GM21723 (cell line): Measurements from ENCODE around the gene SMIM8.
A peak's percentile ranks its signal among the peaks of the same experiment; 100 is the strongest.
"Not testable (repeated sequence)": the region's sequence is repeated elsewhere in the genome, so short reads cannot be mapped to it uniquely, and the experiment has no call there.

Experiments
- ATAC-seq: cut with Tn5 transposase; IDR thresholded peaks from one replicate; pipeline ENCODE4 v1.9.1; 2021; ENCODE audit warnings: mild to moderate bottlenecking, moderate library complexity; ENCODE audit not compliant: unreplicated experiment

The SMIM8 gene, protein sequence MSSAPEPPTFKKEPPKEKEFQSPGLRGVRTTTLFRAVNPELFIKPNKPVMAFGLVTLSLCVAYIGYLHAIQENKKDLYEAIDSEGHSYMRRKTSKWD

GRCh38 chr6:87322304-87323212 lies at the start of gene SMIM8:
Gene SMIM8, plus strand, starts transcription at chr6:87322588. Its CDS starts 14,444 bp downstream, at chr6:87337032.
- peak; percentile 99 for ATAC-seq

DNA sequence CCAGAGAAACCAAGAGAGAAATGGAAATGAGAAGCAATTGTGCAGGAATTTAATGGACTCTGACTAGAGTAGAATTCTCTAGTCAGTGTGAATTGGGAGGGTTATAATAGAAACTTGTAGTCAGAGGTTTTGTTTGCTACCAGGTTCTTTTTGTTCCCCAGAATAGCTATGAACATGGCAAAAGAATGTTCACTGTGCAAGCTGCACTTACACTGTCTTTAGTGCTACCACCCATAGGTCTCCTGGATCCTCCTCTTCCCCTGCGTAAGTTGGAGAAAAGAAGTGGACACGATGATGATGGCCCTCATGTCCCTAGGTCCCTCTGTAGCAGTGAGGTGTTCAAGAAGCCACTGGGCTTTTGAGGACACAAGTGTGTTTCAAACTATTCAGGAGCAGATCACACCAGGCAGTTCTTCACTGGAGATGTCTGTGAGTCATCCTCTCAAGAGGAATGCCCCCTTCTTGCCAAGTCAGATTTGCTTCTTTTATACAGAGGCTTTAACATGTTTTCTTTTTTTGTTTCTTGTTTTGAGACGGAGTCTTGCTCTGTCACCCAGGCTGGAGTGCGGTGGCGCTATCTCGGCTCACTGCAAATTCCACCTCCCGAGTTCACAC lies 47.6 kb upstream of the SMIM8 start:
- ATAC-seq, result no peak

- ATAC-seq, result no peak
Observed at GRCh38 chr6:87276624-87277023, 45.8 kb upstream of the SMIM8 start.

DNA sequence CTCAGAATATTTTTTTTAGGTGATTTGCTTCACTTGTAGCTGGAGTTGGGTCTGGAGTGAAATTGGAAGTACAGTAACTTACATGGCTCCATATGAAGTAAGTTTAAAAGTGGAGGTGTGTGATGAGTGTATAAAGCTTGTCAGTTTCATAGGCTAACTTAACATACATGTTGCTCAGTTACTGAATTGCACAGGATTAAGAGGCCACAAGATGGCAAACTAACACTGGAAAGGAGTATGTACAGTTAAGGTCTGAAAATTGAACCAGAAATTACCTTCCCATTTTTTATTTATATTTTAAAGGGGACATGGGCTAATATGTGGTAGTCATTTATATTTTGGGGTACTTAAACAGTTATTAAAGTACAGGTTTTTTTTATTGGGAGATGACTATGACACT lies 45.3 kb upstream of the SMIM8 start:
- no peak for ATAC-seq

- no peak for ATAC-seq
Observed at GRCh38 chr6:87279196-87279595, 43.2 kb upstream of the SMIM8 start.

GRCh38 chr6:87281426-87281825 lies 41.0 kb upstream of the SMIM8 start:
- ATAC-seq, result no peak

GRCh38 chr6:87282743-87283142 lies 39.6 kb upstream of the SMIM8 start:
- no peak for ATAC-seq

- no peak for ATAC-seq
Observed at GRCh38 chr6:87283461-87283860, 38.9 kb upstream of the SMIM8 start.

- no peak for ATAC-seq
Observed at GRCh38 chr6:87287251-87287650, 35.1 kb upstream of the SMIM8 start.

GRCh38 chr6:87289571-87289970 lies 32.8 kb upstream of the SMIM8 start:
- no peak for ATAC-seq

GRCh38 chr6:87291883-87292282 lies 30.5 kb upstream of the SMIM8 start:
- no peak for ATAC-seq

GRCh38 chr6:87293526-87293925 lies 28.9 kb upstream of the SMIM8 start:
- ATAC-seq, result no peak

- no peak for ATAC-seq
Observed at GRCh38 chr6:87297119-87297518, 25.3 kb upstream of the SMIM8 start.

DNA sequence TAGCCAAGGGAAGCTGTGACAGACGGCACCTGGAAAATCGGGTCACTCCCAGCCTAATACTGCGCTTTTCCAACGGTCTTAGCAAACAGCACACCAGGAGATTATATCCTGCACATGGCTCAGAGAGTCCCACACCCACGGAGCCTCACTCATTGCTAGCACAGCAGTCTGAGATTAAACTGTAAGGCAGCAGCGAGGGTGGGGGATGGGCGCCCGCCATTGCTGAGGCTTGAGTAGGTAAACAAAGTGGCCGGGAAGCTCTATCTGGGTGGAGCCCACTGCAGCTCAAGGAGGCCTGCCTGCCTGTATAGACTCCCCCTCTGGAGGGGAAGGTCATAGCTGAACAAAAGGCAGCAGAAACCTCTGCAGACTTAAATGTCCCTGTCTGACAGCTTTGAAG lies 21.1 kb upstream of the SMIM8 start:
- ATAC-seq, result not testable (repeated sequence)

DNA sequence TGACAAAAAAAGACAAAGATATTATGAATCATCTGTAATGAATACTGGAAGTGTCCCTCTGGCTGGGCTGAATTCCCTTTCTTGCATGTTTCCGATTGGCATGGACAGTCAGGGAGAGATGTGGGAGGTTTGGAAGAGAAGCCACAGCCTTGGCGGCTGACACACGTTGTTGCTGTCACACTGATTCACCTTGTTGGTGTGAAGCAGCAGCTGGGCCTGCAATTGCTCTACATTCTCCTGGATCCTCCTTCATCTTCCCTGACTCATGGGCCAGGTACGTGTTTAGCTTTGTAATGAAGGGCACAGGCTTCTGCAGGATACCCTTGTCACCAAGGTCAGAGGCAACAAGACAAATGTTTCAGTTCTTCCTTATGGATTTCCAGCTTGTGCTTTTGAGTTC lies 13.4 kb upstream of the SMIM8 start:
- no peak for ATAC-seq

GRCh38 chr6:87312860-87313259 lies 9.5 kb upstream of the SMIM8 start:
- ATAC-seq, result no peak

GRCh38 chr6:87315071-87315470 lies 7.3 kb upstream of the SMIM8 start:
- ATAC-seq, result no peak

DNA sequence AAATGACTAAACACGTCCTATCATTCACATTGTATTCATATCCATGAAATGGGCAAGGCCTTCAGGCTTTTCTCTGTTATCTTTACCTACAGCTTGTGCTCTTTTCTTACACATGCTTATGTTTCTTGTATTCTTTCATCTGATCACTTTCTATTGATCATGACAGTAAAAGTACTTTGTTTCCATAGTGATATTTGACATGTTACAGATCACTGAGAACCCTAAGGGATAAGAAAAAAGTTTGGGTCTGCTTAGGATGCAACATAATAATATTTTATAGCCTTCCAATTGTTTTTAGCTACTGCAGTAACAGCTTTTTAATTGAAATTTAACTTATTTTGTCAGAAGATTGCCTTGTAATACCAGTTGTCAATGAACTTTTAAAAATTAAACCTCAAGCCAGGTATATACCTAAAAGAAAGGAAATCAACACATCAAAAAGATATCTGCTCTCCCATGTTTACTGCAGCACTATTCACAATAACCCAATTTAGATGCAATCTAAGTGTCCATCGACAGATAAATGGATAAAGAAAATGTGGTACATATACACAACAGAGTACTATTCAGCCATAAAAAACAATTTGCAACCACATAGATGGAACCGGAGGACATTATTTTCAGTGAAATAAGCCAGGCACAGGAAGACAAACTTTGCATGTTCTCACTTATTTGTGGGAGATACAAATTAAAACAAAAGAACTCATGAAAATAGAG lies 3.0 kb upstream of the SMIM8 start:
- ATAC-seq, result no peak

DNA sequence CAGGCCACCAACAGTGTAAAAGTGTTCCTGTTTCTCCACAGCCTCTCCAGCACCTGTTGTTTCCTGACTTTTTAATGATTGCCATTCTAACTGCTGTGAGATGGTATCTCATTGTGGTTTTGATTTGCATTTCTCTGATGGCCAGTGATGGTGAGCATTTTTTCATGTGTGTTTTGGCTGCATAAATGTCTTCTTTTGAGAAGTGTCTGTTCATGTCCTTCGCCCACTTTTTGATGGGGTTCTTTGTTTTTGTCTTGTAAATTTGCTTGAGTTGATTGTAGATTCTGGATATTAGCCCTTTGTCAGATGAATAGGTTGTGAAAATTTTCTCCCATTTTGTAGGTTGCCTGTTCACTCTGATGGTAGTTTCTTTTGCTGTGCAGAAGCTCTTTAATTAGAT lies 1.5 kb downstream of the SMIM8 start:
- ATAC-seq, result not testable (repeated sequence)

- no peak for ATAC-seq
Observed at GRCh38 chr6:87330961-87331360, 8.6 kb downstream of the SMIM8 start.

- ATAC-seq, result no peak
Observed at GRCh38 chr6:87333033-87333432, 10.6 kb downstream of the SMIM8 start.
